ENCODE data around the gene ZNF587. TPM values are rescaled to one million over a fixed set of nuclear protein-coding genes. Genes with fewer than 3 reads are reported as not detected.
A peak's percentile ranks its signal among the peaks of the same experiment; 100 is the strongest.
"Not testable (repeated sequence)": the region's sequence is repeated elsewhere in the genome, so short reads cannot be mapped to it uniquely, and the experiment has no call there.

ZNF587 gene
- total RNA-seq, 1 donor from 2014 or later: 24.9 TPM

DNA sequence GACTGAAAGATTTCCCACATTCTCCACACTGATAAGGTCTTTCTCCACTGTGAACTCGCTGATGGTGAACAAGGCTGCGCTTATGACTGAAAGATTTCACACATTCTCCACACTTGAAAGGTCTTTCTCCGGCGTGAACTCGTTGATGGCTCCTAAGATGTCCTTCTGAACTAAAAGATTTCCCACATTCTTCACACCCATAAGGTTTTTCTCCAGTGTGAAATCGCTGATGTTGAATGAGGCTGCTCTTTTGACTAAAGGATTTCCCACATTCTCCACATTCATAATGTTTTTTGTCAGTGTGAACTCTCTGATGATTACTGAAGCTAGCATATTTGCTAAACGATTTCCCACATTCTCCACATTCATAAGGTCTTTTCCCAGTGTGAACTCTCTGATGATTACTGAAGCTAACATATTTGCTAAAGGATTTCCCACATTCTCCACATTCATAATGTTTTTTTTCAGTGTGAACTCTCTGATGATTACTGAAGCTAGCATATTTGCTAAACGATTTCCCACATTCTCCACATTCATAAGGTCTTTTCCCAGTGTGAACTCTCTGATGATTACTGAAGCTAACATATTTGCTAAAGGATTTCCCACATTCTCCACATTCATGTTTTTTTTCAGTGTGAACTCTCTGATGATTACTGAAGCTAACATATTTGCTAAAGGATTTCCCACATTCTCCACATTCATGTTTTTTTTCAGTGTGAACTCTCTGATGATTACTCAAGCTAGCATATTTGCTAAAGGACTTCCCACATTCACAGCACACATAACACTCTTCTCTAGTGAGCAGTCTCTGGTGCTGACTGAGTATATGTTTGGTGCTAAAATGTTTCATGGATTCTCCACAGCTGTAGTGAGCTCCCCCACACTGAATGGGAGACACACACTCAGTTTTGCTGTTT is 24.5 kb downstream of the ZNF587 start:
- DNase-seq (ENCODE audit: low spot score in 2 of 2); FAIRE-seq: not testable (repeated sequence)

DNA sequence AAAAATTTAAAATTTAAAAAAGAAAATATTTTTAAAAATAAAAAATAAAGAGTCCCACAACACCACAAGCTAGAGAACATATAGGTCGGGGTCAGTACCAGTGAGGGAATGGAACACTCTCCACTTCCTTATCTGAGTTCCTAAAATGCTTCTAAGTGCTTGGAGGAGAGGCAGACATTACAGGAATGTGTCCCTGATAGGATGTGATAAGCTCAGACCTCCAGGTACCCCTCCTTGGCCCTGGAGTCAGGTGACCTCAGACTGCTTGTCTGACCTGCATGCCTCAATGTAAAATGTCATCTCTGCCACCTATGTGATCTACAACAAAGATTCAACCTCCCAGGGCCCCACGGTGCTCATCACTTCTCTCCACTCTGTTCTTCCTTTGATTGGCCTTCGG is 36.4 kb downstream of the ZNF587 start:
- DNase-seq (ENCODE audit: low spot score in 2 of 2): no peak
- FAIRE-seq: no peak

DNA sequence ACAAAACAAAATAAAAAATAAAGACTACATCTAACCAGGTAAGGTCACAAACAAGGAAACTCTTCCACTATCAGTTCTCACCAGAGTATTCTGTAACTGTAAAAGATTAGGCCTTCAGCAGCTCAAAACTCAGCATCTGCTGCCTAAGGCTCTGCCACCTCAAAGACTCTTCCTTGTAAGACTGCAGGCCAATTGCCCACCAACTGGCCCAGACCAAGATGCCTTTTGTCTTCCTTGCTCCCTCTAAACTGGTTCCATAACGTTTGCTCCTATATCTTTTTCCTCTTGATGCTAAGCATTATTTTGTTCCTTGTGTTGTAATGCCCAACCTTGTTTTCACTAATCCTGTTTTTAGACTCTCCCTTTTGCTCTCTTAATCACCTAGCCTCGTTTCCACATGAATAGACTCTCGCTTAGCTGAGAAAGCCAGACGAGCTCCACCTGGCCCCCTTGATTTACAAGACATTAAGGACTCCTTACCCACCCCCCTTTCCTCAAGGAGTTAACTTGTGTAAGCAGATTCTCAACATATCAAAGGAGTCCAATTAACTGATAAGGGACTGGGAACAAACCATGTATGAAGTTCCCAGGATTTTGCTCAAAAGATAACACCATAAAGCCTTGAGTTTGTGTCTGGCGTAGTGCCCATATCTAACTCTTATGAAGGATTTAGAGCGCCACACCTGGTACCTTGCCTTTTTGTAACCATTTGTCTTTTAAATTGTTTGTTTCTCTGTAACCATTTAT is 37.7 kb downstream of the ZNF587 start:
- FAIRE-seq (no peak), DNase-seq (ENCODE audit: low spot score in 2 of 2) (no peak)

DNA sequence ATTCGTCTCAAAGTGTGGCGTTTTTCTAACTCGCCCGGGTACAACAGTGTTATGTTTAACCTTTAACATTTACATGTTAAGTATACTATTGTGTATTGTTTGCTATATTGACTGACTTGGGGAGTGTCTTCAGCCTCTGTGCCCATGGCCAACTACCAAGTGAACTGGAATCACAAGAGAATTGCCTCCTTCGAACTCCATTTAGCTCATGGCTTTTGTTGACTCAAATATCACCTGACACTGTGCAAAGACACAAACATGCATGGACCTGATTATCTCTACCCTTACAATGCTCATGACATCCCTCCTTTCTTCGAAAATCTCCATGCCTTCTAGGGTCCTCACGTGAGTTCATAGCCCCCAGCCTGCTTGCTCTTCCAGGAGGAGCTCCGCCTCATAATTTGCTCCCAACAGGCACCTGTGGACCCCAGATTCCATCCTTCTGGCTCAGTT is 38.5 kb downstream of the ZNF587 start:
- peak in 1 of 2 donors; percentile 8 for DNase-seq (ENCODE audit: low spot score in 2 of 2)
- no peak for FAIRE-seq

DNA sequence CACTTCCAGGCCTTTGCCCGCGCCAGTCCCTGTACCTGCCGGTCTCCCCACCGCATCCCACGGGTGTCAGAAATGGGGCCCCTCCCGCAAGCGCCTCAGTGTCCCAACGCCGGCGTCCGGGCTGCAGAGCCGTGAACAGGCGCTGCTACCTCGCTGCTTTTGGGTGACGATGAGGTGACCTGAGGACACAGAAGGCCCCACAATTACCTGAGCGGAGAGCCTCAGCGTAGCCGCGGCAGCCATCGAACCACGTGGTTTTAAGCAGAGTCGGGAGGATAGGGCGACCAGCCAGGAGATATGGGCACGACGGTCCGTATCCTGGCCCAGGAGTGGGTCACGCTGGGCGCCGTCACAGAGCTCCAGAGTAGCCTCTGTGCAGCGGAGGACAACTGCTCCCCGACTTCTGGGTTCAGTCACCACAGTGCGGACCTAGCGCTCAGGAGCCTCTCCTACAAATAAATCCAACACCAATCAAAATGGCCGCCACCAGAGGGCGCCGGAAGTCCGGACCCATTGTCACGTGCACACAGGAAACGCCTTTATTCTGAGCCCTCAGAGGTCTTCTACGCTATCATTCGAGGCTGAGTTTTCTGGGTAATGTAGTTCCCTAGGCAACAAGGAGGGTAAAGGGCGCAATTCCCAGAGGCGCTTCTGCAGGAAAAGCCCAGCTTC is 39.0 kb downstream of the ZNF587 start, which contains the start of gene ZNF814:
TSS of gene ZNF814 (minus strand) at position 478 of the 672 bp plus-strand sequence. CDS start at position 243, 235 bp downstream.
- DNase-seq (ENCODE audit: low spot score in 2 of 2) (peak; percentile 31 to 74), FAIRE-seq (no peak)

DNA sequence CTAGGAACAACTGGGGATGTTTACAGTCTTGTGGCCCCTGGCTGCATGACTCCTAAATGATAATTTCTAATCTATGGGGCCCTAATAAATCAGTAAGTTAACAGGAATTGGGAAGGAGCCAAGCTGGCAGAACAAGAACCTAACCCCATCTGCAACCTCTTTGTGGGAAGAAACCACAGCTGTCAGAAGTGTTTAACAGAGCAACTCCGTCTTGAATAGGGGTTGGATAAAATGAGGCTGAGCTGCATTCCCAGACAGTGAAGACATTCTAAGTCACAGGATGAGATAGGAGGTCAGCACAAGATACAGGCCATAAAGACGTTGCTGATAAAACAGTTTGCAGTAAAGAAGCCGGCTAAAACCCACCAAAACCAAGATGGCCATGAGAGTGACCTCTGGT is 41.0 kb downstream of the ZNF587 start:
- FAIRE-seq; DNase-seq (ENCODE audit: low spot score in 2 of 2): not testable (repeated sequence)

DNA sequence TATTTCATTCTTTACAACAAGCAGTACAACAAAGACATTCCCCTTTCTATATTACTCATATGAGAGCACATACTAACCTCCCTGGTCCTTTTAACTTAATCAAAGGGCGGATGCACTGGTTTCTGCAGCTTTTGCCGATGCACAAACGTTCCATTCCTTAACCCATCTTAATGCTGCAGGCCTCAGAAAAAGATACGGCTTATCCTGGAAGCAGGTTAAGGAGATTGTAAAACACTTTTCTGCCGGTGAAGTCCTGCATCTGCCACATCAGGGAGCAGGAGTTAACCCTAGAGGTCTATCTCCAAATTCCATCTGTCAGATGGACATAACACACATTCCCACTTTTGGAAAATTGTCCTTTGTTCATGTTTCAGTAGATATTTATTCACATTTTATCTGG is 50.7 kb downstream of the ZNF587 start:
- no peak for DNase-seq (ENCODE audit: low spot score in 2 of 2)
- FAIRE-seq: no peak

DNA sequence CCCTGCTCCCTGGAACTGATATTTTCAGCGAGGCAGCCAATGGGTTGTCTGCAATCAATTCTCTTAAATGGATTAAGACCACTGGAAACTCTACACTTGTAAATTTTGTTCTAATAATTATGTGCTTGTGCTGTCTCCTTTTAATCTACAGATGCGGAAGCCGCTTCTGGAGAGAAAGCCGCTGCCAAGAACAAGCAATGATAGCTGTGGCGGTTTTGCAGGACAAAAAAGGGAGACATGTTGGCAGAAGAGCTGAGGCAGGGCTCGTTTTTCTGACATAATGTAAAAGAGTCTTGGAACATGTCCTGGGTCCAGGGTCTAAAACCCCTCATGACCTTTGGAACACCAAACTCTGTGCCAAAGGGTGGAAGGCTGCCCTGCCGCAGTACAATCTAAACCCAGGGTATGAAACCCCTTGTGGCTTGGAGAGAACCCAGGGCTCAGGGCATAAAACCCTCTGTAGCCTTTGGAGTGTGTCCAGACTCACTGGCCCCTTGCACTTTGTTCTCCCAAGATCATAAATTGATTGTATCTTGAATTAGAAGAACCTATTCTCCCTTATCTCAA is 54.0 kb downstream of the ZNF587 start:
- DNase-seq (ENCODE audit: low spot score in 2 of 2) (no peak), FAIRE-seq (no peak)

DNA sequence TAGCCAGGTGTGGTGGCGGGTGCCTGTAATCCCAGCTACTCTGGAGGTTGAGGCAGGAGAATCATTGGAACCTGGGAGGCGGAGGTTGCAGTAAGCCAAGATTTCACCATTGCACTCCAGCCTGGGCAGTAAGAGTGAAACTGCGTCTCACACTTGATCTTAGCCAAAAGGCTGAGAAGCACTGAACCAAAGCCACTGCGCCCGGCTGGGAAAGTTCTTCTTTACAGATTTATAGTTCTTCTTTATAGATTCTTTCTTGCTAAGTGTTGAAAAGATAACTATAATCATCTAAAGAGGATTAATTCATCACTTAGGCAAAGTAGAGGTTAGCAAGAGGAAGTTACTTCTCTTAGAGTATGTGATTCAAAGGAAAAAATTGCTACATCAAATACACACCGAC is 55.6 kb downstream of the ZNF587 start:
- DNase-seq (ENCODE audit: low spot score in 2 of 2) (no peak), FAIRE-seq (no peak)

DNA sequence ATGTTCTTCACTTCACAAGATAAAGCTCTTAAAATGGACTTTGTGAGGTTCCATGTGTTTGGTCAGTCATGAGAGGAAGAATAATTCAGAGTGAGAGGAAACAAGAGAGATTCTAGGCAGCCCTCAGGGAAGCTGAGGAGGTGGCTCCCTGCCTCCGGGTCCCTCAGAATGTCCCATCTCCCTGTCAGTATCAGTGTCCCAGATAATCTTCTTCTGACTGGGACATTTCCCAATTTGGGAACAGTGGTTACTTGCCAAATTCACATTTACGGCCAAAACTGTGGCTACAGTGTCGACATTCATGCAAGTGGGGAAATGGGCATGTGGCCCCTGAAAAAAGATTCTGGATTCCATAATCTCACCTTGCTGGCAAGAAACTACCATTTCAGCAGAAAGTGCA is 57.7 kb downstream of the ZNF587 start:
- DNase-seq (ENCODE audit: low spot score in 2 of 2): no peak
- FAIRE-seq: no peak

DNA sequence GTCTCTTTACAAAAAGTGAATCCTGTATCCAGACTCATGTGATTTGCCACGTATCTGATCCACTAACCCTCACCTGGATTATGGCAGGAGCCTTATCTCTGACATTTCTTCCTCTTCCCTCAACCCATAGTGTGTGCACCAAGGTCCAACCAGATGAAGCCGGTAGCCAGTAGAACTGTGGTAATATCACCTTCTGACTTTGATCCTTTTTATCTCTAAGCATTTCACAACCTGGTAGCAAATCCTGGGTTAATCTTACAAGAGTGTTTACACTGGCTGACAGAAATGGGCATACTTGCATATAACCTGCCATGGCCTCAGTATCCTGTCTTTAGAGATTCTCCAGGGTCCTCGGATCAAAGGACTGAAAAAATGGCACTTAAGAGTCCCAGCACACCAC is 64.9 kb downstream of the ZNF587 start:
- DNase-seq (ENCODE audit: low spot score in 2 of 2): no peak
- no peak for FAIRE-seq

Other genes with a start within 250 kb of the ZNF587 start
- gene ZNF530, start 250.0 kb upstream of the ZNF587 start, total RNA-seq: 3.7 TPM
- 37.5 TPM for gene ZNF134, start 235.6 kb upstream of the ZNF587 start, total RNA-seq
- gene ZNF211, start 216.7 kb upstream of the ZNF587 start, total RNA-seq: 27.3 TPM
- gene ZSCAN4, start 180.9 kb upstream of the ZNF587 start, total RNA-seq: not detected
- 24.5 TPM for gene ZNF551, start 167.9 kb upstream of the ZNF587 start, total RNA-seq
- gene ZNF154, start 140.7 kb upstream of the ZNF587 start, total RNA-seq: 33.0 TPM
- gene ZNF671, start 122.2 kb upstream of the ZNF587 start, total RNA-seq: 33.4 TPM
- gene ZNF776, start 103.0 kb upstream of the ZNF587 start, total RNA-seq: 53.4 TPM
- 61.1 TPM for gene ZNF586, start 80.2 kb upstream of the ZNF587 start, total RNA-seq
- 9.0 TPM for gene ZNF552, start 34.9 kb upstream of the ZNF587 start, total RNA-seq
- gene ZNF587B, start 19.6 kb upstream of the ZNF587 start, total RNA-seq: 20.8 TPM
- gene ZNF814, start 39.2 kb downstream of the ZNF587 start, total RNA-seq: 25.7 TPM
- 31.0 TPM for gene ZNF417, start 66.7 kb downstream of the ZNF587 start, total RNA-seq
- gene ZNF418, start 85.5 kb downstream of the ZNF587 start, total RNA-seq: 53.4 TPM
- 19.6 TPM for gene ZNF256, start 97.8 kb downstream of the ZNF587 start, total RNA-seq
- 0.82 TPM for gene C19orf18, start 124.7 kb downstream of the ZNF587 start, total RNA-seq
- 65.6 TPM for gene ZNF606, start 153.0 kb downstream of the ZNF587 start, total RNA-seq
- 0.82 TPM for gene ZSCAN1, start 184.2 kb downstream of the ZNF587 start, total RNA-seq
- 11.8 TPM for gene ZNF135, start 209.4 kb downstream of the ZNF587 start, total RNA-seq
- 95.0 TPM for gene ZSCAN18, start 248.4 kb downstream of the ZNF587 start, total RNA-seq

Measured in frontal cortex (tissue), 4 donors.